Measurements from ENCODE around the gene EYS. TPM values are rescaled to one million over a fixed set of nuclear protein-coding genes. Genes with fewer than 3 reads are reported as not detected.

Gene EYS
- total RNA-seq, 1 donor from 2014 or later, result not detected

- no peak for DNase-seq (ENCODE audit: low read depth)
Observed at GRCh38 chr6:65248101-65248610, 458.9 kb downstream of the EYS start.

- DNase-seq (ENCODE audit: low read depth), result no peak
Observed at GRCh38 chr6:65231616-65232015, 475.4 kb downstream of the EYS start.

GRCh38 chr6:65229825-65230224 lies 477.2 kb downstream of the EYS start:
- no peak for DNase-seq (ENCODE audit: low read depth)

GRCh38 chr6:65221153-65221552 lies 485.9 kb downstream of the EYS start:
- DNase-seq (ENCODE audit: low read depth), result no peak

- DNase-seq (ENCODE audit: low read depth), result no peak
Observed at GRCh38 chr6:65202738-65203137, 504.3 kb downstream of the EYS start.

- DNase-seq (ENCODE audit: low read depth), result no peak
Observed at GRCh38 chr6:65199683-65200082, 507.3 kb downstream of the EYS start.

- DNase-seq (ENCODE audit: low read depth), result no peak
Observed at GRCh38 chr6:65199121-65199520, 507.9 kb downstream of the EYS start.

GRCh38 chr6:65191471-65191870 lies 515.6 kb downstream of the EYS start:
- DNase-seq (ENCODE audit: low read depth), result no peak

- no peak for DNase-seq (ENCODE audit: low read depth)
Observed at GRCh38 chr6:65189236-65189881, 517.7 kb downstream of the EYS start.

GRCh38 chr6:65186826-65187225 lies 520.2 kb downstream of the EYS start:
- no peak for DNase-seq (ENCODE audit: low read depth)

GRCh38 chr6:65182681-65183080 lies 524.3 kb downstream of the EYS start:
- DNase-seq (ENCODE audit: low read depth), result no peak

- no peak for DNase-seq (ENCODE audit: low read depth)
Observed at GRCh38 chr6:65170273-65170672, 536.8 kb downstream of the EYS start.

GRCh38 chr6:65161661-65162060 lies 545.4 kb downstream of the EYS start:
- no peak for DNase-seq (ENCODE audit: low read depth)

GRCh38 chr6:65157025-65157424 lies 550.0 kb downstream of the EYS start:
- DNase-seq (ENCODE audit: low read depth), result no peak

GRCh38 chr6:65155083-65155482 lies 551.9 kb downstream of the EYS start:
- DNase-seq (ENCODE audit: low read depth), result no peak

- no peak for DNase-seq (ENCODE audit: low read depth)
Observed at GRCh38 chr6:65149841-65150240, 557.2 kb downstream of the EYS start.

GRCh38 chr6:65148839-65149238 lies 558.2 kb downstream of the EYS start:
- no peak for DNase-seq (ENCODE audit: low read depth)

- DNase-seq (ENCODE audit: low read depth), result no peak
Observed at GRCh38 chr6:65135567-65135966, 571.5 kb downstream of the EYS start.

- DNase-seq (ENCODE audit: low read depth), result no peak
Observed at GRCh38 chr6:65126667-65127066, 580.4 kb downstream of the EYS start.

GRCh38 chr6:65123521-65123920 lies 583.5 kb downstream of the EYS start:
- DNase-seq (ENCODE audit: low read depth), result no peak

GRCh38 chr6:65117817-65118409 lies 589.1 kb downstream of the EYS start:
- DNase-seq (ENCODE audit: low read depth), result no peak

- DNase-seq (ENCODE audit: low read depth), result no peak
Observed at GRCh38 chr6:65116326-65116725, 590.7 kb downstream of the EYS start.

- DNase-seq (ENCODE audit: low read depth), result no peak
Observed at GRCh38 chr6:65113581-65113980, 593.4 kb downstream of the EYS start.

All from myocyte (in vitro differentiated cells).